Measurements from ENCODE around the gene IRF4. TPM values are rescaled to one million over a fixed set of nuclear protein-coding genes. Genes with fewer than 3 reads are reported as not detected.

The IRF4 gene
- total RNA-seq, 2 donors from 2014 or later = 0.15 to 1.1 TPM

DNA sequence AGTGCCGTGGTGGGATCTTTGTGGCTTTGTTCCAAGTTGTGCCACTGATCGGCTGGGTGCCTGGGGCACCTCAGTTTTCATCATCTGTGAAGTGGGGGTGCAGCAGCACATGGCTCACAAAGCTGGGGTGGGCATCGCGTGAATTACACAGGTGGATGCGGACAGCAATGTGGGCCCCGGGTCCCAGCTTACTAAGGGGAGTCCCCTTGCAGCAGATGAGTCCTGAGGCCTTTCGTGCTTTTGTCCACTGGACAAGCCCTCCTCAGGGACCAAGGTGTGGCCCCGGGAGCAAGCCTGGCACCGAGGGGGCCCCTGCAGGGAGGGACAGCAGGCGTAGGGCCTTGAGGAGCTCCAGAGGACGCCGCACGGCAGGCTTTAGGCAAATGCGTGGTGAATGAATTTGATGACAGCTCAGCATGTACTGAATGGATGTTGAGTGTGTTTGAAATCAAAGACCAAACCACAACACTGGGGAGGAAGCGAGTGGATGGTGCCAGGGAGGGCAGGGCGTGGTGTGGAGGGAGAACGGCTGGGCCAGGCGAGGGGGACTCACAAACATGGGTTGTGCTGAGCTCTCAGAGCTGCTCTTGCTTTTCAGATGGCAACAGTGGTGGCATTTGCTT lies 53.2 kb downstream of the IRF4 start:
- H3K27me3 ChIP-seq = no peaks in the 10 kb centered on the region

DNA sequence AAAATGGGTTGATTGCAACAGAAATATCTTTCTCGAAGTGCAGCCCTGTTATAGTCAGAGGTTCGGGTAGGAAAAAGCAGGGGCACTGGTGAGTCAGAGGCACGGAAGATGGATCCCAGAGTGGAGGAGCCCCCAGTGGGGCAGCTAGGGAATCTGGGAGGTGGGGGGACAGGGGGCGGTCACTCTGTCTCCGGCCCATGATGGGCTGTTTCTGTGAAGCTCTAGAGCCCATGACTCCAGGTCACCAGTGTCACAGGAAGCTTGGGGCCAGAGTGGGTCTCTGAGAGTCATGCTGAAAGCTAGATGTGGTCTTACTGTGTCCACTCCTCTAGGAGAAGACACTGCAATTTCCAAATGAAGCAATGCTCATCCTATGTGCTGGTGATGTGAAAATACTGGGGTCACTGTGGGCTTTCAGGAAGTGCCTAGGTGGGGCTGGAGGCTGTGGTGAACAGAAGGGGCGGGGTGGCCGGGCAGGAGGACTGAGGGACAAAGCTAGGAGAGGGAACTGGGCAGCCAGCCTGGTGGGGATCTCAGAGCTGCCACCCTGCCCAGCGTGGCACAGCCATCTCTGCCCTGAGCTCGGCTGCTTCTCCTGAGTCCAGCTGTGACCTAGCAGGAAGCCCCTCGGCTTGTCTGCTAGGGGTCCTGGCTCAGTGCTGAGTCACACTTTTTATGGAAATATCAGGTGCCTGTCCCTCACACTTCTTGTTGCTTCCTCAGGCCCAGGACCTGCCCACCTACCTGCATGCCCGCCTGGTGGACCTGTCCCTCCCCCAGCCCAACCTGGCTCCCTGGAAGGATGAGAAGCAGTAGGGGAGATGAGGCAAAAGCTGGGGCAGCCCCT lies 54.2 kb downstream of the IRF4 start:
- TF ChIP-seq, protein P1, sequence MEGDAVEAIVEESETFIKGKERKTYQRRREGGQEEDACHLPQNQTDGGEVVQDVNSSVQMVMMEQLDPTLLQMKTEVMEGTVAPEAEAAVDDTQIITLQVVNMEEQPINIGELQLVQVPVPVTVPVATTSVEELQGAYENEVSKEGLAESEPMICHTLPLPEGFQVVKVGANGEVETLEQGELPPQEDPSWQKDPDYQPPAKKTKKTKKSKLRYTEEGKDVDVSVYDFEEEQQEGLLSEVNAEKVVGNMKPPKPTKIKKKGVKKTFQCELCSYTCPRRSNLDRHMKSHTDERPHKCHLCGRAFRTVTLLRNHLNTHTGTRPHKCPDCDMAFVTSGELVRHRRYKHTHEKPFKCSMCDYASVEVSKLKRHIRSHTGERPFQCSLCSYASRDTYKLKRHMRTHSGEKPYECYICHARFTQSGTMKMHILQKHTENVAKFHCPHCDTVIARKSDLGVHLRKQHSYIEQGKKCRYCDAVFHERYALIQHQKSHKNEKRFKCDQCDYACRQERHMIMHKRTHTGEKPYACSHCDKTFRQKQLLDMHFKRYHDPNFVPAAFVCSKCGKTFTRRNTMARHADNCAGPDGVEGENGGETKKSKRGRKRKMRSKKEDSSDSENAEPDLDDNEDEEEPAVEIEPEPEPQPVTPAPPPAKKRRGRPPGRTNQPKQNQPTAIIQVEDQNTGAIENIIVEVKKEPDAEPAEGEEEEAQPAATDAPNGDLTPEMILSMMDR (IDR thresholded peaks at IDR 0.05) = no peak
- DNase-seq (ENCODE audit: low spot score) = no peak
- H3K27me3 ChIP-seq = no peaks in the 10 kb centered on the region

More for the DNA sequence above, 53.2 kb downstream of the IRF4 start:
- no peak for DNase-seq (ENCODE audit: low spot score)
- TF ChIP-seq, protein P1 (IDR thresholded peaks at IDR 0.05) = no peak
- no peak overlapping the region for H3K27ac ChIP-seq
- H3K4me3 ChIP-seq = no peak overlapping the region
- no peaks in the 10 kb centered on the region for H3K9me3 ChIP-seq
- H3K36me3 ChIP-seq = no peaks in the 10 kb centered on the region
- no peaks in the 10 kb centered on the region for H3K4me1 ChIP-seq

DNA sequence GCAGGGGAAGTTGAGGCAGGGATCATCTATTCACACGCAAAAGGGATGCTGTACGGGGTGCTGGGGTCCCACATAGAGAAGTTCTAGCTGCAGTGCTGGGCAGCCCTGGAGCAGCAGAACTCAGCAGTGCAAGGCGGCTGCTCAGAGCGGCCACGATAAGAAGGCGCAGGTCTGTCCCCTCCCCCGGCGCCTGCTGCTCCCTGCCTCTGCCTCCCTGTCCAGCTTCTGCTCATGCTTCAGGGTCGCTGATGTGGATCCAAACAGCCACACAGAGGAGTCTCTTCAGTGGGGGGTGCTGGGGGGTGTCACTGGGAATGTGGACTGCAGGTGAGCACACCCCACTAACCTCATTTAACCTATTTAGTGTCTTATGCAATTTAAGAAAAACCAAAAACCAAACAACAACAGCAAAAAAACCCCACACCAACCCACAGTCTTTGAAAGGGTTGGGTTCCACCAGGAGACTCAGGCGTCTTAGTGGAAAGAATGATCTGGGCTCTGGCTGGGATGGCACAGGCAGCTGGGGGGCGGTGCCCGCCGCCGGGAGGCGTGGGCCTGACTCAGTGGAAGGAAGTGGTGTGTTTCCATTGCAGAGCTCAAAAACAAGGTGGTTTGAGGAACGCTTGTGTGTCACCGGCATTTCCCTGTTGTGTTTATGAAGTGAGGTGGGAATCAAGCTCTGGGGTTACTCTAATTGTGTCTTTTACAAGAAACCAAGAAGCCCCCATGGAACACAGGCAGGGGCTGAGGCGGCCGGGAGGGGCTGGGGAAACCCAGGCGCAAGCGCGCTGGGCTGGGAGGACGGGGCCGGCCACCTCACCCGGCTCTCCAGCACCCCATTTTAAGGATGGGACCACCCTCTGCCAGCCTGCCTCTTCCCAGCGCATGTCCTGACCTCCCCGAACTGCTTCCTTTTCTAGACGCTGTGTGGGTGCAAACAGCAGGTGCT lies 55.1 kb downstream of the IRF4 start:
- no peak for DNase-seq (ENCODE audit: low spot score)
- TF ChIP-seq, protein P1 (IDR thresholded peaks at IDR 0.05) = no peak
- no peak overlapping the region for H3K4me3 ChIP-seq
- no peaks in the 10 kb centered on the region for H3K36me3 ChIP-seq
- H3K27ac ChIP-seq = no peak overlapping the region
- no peaks in the 10 kb centered on the region for H3K27me3 ChIP-seq
- H3K9me3 ChIP-seq = no peaks in the 10 kb centered on the region
- no peaks in the 10 kb centered on the region for H3K4me1 ChIP-seq

More for the DNA sequence above, 54.2 kb downstream of the IRF4 start:
- Histone ChIP-seq H3K4me3 (no peak overlapping the region), H3K36me3 (no peaks in the 10 kb centered on the region), H3K4me1 (no peaks in the 10 kb centered on the region), H3K27ac (no peak overlapping the region), H3K9me3 (no peaks in the 10 kb centered on the region)

DNA sequence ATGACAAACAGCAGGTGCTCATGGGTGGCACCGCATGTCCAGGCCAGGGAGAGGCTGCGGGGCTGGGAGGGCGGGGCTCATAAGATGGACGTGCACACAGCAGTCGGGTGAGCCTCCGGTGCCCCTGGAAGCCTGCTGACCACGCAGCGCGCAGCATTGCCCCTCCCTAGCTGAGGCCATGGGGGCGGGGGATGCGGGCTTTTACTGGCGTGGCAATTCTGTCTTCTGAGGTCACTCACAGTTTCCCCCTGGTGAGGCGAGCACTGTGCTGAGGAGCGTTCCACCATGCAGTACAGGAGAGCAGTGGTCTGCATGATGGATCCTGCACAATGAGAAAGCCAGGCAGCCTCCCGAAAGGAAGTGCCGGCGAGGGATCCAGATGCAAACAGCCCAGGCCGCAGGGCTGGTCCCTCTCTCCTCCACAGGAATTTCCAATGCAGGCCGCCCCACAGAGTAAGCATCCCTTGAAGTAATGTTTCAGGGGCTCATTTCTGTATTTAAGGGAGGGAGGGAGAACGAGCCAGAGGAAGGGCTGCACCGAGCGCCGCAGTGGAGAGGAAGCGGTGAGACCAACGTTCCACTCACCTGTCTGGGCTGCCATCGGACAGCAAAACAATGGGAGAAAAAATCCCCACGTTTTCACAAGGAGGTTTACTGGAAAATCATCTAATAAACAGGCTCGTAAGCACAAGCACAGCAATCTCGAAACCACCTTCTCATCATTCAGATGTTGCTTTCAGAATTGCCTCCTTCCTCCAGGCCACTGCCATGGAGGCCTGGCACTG lies 56.0 kb downstream of the IRF4 start:
- Histone ChIP-seq H3K4me3 (no peak overlapping the region), H3K9me3 (no peaks in the 10 kb centered on the region), H3K36me3 (no peaks in the 10 kb centered on the region), H3K27me3 (no peaks in the 10 kb centered on the region), H3K27ac (no peak overlapping the region), H3K4me1 (no peaks in the 10 kb centered on the region)
- TF ChIP-seq, protein P1 (IDR thresholded peaks at IDR 0.05) = no peak
- no peak for DNase-seq (ENCODE audit: low spot score)

All from right atrium auricular region (tissue), 2 donors.